HG03354 (cell line): ENCODE measurements around the gene CDC7.
"Not testable (repeated sequence)": the region's sequence is repeated elsewhere in the genome, so short reads cannot be mapped to it uniquely, and the experiment has no call there.

Experiments used
- ATAC-seq: cut with Tn5 transposase; IDR thresholded peaks from one replicate; pipeline ENCODE4 v1.9.1; 2021; ENCODE audit warnings: mild to moderate bottlenecking; ENCODE audit not compliant: unreplicated experiment, poor library complexity, severe bottlenecking

The CDC7 gene

DNA sequence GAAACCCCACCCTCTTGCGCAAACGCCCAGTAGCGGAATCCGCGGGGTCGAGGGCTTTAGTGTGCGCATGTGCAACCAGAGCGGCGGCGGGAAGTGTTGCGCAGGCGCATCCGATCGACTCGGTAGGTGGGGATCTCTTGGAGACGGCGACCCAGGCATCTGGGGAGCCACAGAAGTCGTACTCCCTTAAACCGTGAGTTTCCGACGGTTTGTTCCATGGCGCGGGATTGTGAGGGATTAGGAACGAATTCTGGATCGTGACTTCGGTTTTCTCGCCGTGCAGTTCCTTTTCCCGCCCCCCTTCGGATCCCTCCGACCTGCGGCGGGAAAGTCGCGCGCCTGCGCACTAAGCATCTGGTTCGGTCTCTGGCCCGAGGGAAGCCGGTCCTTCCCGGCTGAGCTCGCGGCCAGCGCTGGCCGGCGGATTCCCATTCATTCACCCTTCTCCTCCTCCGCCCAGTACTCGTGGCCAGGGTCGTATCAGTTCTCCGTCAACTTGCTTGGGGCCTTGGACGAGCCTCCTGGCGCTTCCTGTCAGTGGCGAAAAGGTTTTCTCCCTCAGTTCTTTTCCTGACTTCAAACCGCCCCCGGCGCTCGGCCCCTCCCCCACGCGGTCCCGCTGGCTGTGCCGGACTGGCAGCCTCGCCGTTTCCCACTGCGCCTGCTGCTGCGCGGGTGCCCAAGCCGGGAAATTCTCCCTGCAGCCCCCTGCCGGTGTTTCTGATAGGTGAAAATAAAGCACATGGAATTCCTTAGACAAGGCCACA is at the start of gene CDC7:
Gene CDC7, plus strand, starts transcription at position 96 of the 767 bp plus-strand sequence. CDS start 866 bp downstream, outside the sequence.
- ATAC-seq: peak; percentile 84

DNA sequence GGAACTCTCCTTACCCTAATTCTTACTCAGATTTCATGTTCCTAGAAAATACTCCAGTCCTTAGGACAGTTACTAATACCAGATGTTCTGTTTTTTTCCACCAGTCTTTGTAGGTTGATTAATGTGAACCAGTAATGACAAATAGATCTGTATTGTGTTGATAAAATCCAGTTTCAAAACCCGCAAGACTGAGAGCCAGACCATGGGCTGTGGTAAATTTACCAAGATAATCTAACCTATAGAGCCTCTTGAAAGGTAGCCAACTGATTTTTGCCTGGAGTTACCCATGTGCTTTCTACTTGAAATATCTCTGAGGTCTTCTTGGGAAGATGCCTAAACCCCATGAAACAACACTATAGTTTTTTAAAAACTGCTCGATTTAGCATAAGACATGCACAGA is 46.5 kb upstream of the CDC7 start:
- no peak for ATAC-seq

GRCh38 chr1:91455334-91455733 is 45.3 kb upstream of the CDC7 start:
- ATAC-seq: no peak

- no peak for ATAC-seq
These were observed 44.8 kb upstream of the CDC7 start for GRCh38 chr1:91455896-91456295.

DNA sequence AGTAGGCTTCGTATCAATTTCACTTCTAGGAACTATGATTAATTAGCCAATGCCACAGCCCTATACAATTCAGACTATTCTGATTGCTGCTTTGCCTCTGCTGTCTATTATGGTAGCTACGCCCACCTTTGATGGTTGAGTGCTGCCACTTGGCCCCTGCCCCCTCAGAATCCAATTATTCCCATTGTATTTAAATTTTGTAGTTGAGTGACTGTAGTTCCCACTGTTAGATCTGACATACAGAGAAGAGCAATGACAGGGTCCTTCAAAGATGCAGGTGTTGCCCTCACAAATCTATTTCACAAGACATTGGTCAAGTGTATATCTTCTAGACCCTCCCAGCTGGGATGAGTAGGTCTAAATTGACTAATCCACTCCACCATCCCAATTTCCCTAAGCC is 35.3 kb upstream of the CDC7 start:
- not testable (repeated sequence) for ATAC-seq

DNA sequence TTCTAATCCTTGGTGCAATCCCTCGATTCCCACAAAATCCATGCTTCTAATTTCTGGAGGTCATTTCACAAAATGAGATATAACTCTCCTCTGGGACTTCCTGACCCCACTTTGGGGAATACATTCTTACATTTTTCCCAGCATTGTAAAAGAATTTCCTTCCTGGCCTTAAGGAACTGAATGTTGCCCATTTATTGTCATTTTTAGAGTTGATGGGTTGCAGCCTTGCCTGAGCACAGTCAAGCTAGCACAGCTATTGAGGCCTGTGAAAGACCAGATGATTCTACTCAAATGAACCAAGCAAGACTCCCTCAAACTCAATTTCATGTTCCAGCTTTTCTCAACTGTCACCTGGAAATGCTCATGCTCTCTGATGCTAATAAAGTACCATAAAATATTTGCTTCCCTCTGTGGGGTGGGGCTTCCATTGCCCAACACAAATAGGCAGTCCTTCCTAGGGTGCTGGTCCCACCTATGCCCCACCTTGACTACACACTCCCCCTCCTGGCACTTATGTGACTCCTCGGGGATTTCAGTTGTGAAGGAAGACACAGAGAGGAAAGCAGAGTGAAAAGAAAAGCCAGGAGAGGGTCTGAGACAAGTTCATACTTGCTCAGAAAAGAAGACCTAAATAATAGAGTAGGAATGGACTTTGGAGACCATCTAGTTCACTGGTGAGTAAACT is 24.0 kb upstream of the CDC7 start:
- no peak for ATAC-seq

DNA sequence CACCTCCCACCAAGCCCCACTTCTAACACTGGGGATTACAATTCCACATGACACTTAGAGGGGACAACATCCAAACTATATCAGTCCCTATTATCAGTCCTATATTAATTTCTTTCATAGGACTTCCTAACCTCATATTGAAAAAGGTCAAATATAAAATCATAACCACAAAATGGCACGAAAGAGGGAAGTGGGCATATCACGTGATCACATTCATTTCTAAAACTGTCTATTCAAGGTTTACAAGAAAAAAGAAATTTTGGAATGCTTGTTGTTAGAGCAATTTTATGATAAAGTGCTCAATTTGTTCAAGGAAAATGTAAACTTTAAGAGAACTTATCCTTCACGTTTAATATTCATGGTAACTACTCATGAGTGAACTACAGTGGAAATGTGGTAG is 13.2 kb upstream of the CDC7 start:
- no peak for ATAC-seq

DNA sequence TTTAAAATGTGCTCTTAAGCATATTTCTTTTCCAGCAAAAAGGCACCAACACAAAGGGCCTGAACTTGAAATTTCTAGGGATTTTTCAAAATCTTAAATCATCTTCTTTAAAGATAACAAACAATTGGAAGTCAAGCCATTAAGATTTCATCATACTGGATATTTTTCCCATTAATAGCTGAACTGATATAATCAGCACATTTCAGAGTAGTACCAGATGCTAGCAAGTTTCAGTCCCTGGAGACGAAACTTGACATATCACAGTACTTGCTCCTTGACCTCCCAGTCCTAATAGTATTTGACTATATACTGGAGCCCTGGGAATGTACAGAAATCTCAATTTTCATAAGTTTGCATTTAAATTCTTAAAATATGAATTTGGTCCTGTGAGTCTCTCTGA is 10.2 kb upstream of the CDC7 start:
- ATAC-seq: no peak

DNA sequence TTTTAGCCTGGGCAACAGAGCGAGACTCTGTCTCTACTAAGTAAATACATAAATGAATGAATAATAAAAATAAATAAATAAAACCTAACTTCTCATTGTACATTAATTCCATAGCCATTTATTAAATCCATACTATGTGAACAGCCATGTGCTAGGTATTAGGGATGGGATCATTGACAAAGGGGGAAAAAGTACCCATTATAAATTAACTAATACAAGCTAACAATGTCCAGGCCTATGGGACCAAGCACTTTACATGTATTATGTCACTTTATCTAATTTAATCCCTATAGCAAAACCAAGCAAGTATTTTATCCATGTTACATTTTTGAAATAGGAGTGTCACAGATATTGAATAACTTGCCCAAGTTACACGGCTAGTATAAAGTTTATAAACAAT is 2.6 kb upstream of the CDC7 start:
- ATAC-seq: no peak

DNA sequence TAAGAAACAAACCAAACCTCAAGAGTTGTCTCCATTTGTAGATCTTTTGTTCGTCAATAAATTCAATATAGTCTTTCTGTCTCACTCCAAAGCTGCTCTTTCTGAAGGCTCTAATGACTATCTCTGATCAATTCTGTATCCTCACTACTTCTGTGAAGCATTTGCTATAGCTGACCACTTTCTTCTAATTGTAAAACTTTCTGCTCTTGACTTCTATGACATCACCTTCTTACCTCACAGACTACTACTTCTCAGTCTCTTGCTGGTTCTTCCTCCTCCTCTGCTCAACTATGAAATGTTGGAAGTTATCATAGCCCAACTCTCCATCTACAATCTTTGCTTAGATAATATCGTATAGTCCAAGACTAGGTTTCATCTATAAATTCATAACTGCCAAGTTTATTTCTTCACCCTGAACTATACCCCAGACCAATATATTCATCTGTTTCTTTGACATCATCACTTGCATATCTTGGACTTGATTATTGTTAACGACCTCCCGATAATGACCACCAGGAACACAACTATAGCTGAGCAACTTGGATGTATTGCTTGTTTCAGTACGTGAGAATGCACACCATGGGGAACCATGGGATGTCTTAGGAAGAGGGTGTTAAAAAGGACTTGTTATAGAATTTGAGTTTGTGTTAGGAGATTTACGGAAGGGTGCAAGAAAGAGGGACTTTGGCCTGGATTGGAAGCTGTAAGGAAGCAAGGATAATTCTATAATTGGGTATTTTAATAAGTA is 2.0 kb upstream of the CDC7 start:
- ATAC-seq: no peak

- ATAC-seq: no peak
These were observed 1.3 kb upstream of the CDC7 start for GRCh38 chr1:91499346-91499745.

DNA sequence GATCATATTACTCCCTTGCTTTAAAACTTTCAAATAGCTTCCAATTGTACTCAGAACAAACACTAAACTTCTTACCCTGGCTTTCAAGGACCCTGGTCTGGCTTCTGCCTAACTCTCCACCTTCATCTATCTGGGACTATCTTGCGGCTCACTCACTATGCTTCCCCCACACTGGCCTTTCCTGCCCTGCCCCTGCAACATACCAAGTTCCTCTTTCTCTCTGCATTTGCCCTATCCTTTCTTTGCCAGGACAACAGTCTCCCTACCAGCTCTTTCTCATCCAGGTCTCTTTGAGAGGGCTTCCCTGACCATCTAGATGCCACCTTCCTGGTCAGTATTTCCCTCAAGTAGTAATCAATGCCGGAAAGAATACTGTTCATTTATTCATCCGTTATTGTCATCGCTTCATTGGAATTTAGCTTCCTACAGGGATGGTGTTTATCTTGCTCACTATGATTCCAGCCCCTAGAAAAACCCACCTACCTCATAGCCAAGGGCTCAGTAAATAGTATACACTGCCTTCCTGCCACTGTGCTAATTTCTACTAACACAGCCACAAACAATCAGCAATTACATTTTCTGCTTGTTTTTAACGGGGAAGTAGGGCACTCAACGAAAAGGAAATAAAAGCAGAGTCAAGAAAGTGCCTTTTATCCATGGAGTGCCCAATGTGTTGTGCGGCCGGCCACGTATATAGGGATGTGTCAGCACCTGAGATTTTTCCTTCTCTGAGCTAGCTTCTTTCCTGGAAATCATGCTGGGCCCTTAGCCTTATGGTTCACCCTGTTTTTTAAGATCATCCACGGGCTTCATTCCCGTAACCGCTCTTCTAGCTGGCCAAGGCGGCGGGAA is 521 bp upstream of the CDC7 start:
- ATAC-seq: peak; percentile 26

- peak; percentile 23 for ATAC-seq
These were observed 836 bp downstream of the CDC7 start for GRCh38 chr1:91501523-91501851.

GRCh38 chr1:91501971-91502671 is 1.5 kb downstream of the CDC7 start:
- ATAC-seq: no peak

DNA sequence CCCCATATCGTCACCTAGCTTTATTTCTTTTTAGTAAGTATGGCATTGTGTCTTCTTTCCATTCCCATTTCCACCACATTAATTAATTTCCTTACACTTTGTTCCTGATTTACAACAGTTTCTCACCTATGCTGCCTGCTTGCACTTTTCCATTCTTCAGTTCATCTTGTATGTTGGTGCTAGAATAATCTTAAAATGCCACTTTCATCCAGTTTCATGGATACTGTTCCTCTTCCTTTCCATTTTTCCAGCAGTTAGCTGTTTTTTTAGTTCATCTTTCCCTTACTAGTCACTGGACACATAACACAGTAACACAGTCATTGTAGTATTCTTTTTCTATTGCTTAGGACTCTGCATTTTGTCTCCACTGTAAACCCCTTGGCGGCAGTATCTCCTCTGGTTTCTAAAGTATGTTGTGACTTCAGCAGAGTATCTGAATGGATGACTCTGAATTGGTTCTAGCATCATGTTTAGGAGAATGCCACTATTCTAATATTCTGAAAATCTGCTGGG is 2.1 kb downstream of the CDC7 start:
- no peak for ATAC-seq

DNA sequence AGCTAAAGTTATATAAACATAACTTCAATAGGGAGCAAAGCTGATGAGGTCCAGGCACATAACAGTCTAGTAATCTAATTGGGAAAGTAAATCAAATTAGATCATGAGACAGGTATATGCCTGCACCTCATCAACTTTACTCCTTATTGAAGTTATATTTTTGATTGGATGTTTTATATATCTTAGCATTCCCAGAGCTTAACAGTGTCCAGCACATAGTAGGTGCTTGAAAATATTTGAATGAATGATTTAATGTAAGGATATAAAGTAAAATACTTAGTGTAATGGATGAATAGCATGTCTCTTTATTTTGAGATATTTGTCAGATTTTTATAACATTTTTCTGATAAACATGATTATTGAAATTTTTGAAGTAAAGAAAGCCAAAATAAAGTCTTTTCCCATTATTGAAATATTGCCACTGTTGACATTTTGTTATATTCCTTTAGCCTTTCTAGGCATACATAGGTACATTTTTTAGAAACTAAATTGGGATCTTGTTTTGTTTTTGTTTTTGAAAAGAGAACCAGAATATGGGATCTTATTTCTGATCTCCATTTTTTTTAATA is 2.8 kb downstream of the CDC7 start:
- ATAC-seq: no peak

- ATAC-seq: no peak
These were observed 3.4 kb downstream of the CDC7 start for GRCh38 chr1:91503975-91504530.

DNA sequence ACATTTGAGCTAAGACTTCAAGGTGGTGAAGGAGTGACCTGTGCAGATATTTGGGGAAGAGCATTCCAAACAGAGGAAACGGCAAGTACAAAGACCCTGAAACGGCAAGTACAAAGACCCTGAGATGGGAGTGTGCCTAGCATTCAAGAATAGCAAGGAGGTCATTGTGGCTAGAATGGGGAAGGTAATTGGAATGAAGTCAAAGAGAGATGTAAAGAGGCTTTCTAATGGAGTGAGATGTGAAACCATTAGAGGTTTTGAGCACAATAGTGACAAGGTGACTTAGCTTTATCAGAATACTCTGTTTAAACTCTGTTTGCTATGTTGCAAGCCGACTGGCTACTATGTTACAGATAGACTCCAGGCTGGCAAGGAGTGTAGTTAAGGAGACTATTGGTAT is 4.4 kb downstream of the CDC7 start:
- no peak for ATAC-seq

DNA sequence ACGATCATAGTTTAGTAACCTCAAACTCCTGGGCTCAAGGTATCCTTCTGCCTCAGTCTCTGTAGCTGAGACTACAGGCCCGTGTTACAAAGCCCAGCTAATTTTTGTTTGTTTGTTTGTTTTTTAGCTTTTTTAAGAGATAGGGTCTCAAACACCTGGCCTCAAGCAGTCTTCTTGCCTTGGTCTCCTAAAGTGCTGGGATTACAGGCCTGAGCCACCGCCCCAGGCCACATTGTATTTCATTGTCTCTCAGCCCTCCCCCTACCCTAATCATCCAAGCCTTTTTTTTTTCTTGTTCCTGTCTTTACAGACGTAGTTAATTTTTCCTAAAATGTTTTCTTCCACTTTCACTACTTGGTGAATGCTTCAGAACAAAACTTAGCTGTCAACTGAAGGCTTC is 5.4 kb downstream of the CDC7 start:
- no peak for ATAC-seq
